SK-N-SH treated with all-trans-retinoic acid at 6 μM for 48 hours (cell line): ENCODE data around the gene STXBP3.

Experiments
- ATAC-seq: fragments of 200-7000 bp; cut with Tn5 transposase; 3 replicates; pipeline ENCODE4 v1.9.1; 2020; ENCODE audit warnings: mild to moderate bottlenecking, moderate library complexity
- ARNTL ChIP-seq: fragments of 450-650 bp; formaldehyde crosslinking; IDR thresholded peaks from 2 replicates; pipeline ENCODE4 v1.5.0; 2020; ENCODE audit warnings: low read depth, mild to moderate bottlenecking, moderate library complexity, borderline replicate concordance
- CSDC2 ChIP-seq: fragments of 250-450 bp; sonication (Bioruptor Pico); IDR thresholded peaks from 2 replicates; pipeline ENCODE4 v1.5.0; 2020; ENCODE audit warnings: mild to moderate bottlenecking, moderate library complexity
- CSRNP3 ChIP-seq: fragments of 250-450 bp; sonication (Bioruptor Pico); IDR thresholded peaks from 2 replicates; pipeline ENCODE4 v1.5.1; 2021; ENCODE audit warnings: mild to moderate bottlenecking, moderate library complexity
- ESRRG ChIP-seq: fragments of 250-450 bp; sonication (Bioruptor Pico); IDR thresholded peaks from 2 replicates; pipeline ENCODE4 v1.6.1; 2021; ENCODE audit warnings: mild to moderate bottlenecking
- GLIS3 ChIP-seq: fragments of 250-450 bp; sonication (Bioruptor Pico); IDR thresholded peaks from 2 replicates; pipeline ENCODE4 v1.5.0; 2020; ENCODE audit warnings: mild to moderate bottlenecking, moderate library complexity
- OSR1 ChIP-seq: fragments of 250-450 bp; sonication (Bioruptor Pico); IDR thresholded peaks from 2 replicates; pipeline ENCODE4 v1.8.0; 2022; ENCODE audit warnings: moderate library complexity, mild to moderate bottlenecking, inconsistent platforms
- POU6F1 ChIP-seq: fragments of 250-450 bp; sonication (Bioruptor Pico); IDR thresholded peaks from 2 replicates; pipeline ENCODE4 v1.8.0; 2021; ENCODE audit warnings: low read depth, mild to moderate bottlenecking, moderate library complexity, borderline replicate concordance
- PPARA ChIP-seq: fragments of 250-450 bp; sonication (Bioruptor Pico); IDR thresholded peaks from 2 replicates; pipeline ENCODE4 v1.5.0; 2020; ENCODE audit warnings: mild to moderate bottlenecking, borderline replicate concordance
- RARB ChIP-seq: fragments of 250-450 bp; sonication (Bioruptor Pico); IDR thresholded peaks from 2 replicates; pipeline ENCODE4 v1.8.0; 2021; ENCODE audit warnings: mild to moderate bottlenecking, moderate library complexity
- SNAI2 ChIP-seq: fragments of 250-450 bp; sonication (Bioruptor Pico); IDR thresholded peaks from 2 replicates; pipeline ENCODE4 v1.5.0; 2020; ENCODE audit warnings: mild to moderate bottlenecking, moderate library complexity
- TCF4 ChIP-seq: fragments of 250-450 bp; sonication (Bioruptor Pico); IDR thresholded peaks from 2 replicates; pipeline ENCODE4 v1.8.0; 2021; ENCODE audit warnings: mild to moderate bottlenecking, moderate library complexity, borderline replicate concordance
- TOX ChIP-seq: fragments of 250-450 bp; sonication (Bioruptor Pico); IDR thresholded peaks from 2 replicates; pipeline ENCODE4 v1.8.0; 2021; ENCODE audit warnings: mild to moderate bottlenecking, moderate library complexity, borderline replicate concordance
- TSHZ2 ChIP-seq: fragments of 250-450 bp; sonication (Bioruptor Pico); IDR thresholded peaks from 2 replicates; pipeline ENCODE4 v1.5.0; 2020; ENCODE audit warnings: mild to moderate bottlenecking, moderate library complexity
- ZFP3 ChIP-seq: fragments of 250-450 bp; sonication (Bioruptor Pico); IDR thresholded peaks from 2 replicates; pipeline ENCODE4 v1.5.0; 2020; ENCODE audit warnings: mild to moderate bottlenecking, moderate library complexity
- ZNF565 ChIP-seq: fragments of 450-650 bp; formaldehyde crosslinking; conservative IDR thresholded peaks from 2 replicates; pipeline ENCODE4 v1.5.0; 2020; ENCODE audit warnings: low read depth, mild to moderate bottlenecking, moderate library complexity
- ZNF70 ChIP-seq: fragments of 450-650 bp; formaldehyde crosslinking; IDR thresholded peaks from 2 replicates; pipeline ENCODE4 v1.5.0; 2020; ENCODE audit warnings: mild to moderate bottlenecking, moderate library complexity
- ZNF8 ChIP-seq: fragments of 450-650 bp; formaldehyde crosslinking; IDR thresholded peaks from 2 replicates; pipeline ENCODE4 v1.5.0; 2020; ENCODE audit warnings: mild to moderate bottlenecking, moderate library complexity
- TF ChIP-seq, protein P1 (sequence below): fragments of 250-450 bp; sonication (Bioruptor Pico); IDR thresholded peaks from 2 replicates; pipeline ENCODE4 v1.8.0; 2020; ENCODE audit warnings: mild to moderate bottlenecking, moderate library complexity, borderline replicate concordance
- TF ChIP-seq, protein P2 (sequence below): fragments of 250-450 bp; sonication (Bioruptor Pico); IDR thresholded peaks from 2 replicates; pipeline ENCODE4 v1.5.1; 2020; ENCODE audit warnings: low read depth, mild to moderate bottlenecking, moderate library complexity

Gene STXBP3

DNA sequence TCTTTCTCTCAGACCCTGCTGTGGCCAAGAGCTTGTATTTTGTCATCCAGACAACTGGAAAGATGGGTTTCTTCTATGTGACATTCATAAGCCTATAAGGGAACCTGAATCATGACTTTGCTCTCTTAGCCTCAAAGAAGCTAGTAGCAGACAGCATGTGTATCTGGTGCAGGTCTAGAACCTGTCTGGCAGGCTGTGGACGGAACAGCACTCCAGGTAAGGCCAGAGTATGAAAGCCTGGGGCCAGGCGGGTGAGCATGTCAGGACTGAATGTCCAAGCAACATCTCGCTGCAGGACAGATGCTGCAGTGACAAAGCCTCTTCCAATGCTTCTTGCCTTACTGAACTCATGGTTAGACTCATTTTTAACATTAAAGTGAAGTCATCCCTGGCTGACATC, 77.6 kb downstream of the STXBP3 start (continued):
- TF ChIP-seq POU6F1 (CRISPR knock-in tag): no peak

DNA sequence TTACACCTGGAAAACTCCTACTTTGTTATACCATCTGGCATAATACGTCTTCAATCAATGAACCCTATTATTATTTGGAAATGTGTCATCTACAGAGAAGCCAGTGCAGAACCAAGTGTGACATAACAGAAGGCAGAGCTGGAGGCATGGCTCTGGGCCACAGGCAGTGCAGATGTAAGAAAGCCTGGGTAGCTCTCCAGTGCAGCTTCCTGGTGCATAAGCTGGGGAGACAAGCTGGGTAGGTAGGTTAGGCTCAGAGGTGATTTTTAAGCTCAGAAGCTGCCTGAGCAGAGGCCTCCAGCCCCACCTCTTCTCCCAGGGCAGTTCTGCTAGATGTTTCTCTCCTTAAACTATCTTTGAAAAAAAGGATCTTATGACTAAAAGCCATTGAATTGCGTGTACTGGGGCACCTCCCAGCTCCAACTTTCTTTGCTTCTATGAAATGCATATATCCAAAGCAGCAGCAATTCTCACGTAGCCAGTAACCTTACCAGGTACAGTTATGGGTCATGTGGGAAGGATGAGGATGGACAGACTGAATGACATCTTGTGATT, 79.7 kb downstream of the STXBP3 start:
- TF ChIP-seq CSRNP3 (no peak), CSDC2 (CRISPR knock-in tag) (no peak), ESRRG (no peak), ZNF565 (CRISPR knock-in tag) (no peak), TOX (no peak), RARB (CRISPR knock-in tag) (no peak), ARNTL (CRISPR knock-in tag) (no peak), GLIS3 (no peak), POU6F1 (CRISPR knock-in tag) (no peak), PPARA (CRISPR knock-in tag) (no peak)
- TF ChIP-seq, protein P1, sequence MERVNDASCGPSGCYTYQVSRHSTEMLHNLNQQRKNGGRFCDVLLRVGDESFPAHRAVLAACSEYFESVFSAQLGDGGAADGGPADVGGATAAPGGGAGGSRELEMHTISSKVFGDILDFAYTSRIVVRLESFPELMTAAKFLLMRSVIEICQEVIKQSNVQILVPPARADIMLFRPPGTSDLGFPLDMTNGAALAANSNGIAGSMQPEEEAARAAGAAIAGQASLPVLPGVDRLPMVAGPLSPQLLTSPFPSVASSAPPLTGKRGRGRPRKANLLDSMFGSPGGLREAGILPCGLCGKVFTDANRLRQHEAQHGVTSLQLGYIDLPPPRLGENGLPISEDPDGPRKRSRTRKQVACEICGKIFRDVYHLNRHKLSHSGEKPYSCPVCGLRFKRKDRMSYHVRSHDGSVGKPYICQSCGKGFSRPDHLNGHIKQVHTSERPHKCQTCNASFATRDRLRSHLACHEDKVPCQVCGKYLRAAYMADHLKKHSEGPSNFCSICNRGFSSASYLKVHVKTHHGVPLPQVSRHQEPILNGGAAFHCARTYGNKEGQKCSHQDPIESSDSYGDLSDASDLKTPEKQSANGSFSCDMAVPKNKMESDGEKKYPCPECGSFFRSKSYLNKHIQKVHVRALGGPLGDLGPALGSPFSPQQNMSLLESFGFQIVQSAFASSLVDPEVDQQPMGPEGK (CRISPR knock-in tag): no peak
- TF ChIP-seq, protein P2, sequence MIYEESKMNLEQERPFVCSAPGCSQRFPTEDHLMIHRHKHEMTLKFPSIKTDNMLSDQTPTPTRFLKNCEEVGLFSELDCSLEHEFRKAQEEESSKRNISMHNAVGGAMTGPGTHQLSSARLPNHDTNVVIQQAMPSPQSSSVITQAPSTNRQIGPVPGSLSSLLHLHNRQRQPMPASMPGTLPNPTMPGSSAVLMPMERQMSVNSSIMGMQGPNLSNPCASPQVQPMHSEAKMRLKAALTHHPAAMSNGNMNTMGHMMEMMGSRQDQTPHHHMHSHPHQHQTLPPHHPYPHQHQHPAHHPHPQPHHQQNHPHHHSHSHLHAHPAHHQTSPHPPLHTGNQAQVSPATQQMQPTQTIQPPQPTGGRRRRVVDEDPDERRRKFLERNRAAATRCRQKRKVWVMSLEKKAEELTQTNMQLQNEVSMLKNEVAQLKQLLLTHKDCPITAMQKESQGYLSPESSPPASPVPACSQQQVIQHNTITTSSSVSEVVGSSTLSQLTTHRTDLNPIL (CRISPR knock-in tag): no peak
- no peak for ATAC-seq

- TF ChIP-seq ZNF70 (CRISPR knock-in tag) (no peak), ARNTL (CRISPR knock-in tag) (no peak), POU6F1 (CRISPR knock-in tag) (no peak), TCF4 (CRISPR knock-in tag) (no peak), ZNF8 (no peak), TSHZ2 (no peak), OSR1 (CRISPR knock-in tag) (no peak), ZFP3 (no peak), TOX (no peak), SNAI2 (CRISPR knock-in tag) (no peak), GLIS3 (no peak)
- TF ChIP-seq, protein P1 (CRISPR knock-in tag): no peak
- TF ChIP-seq, protein P2 (CRISPR knock-in tag): no peak
- TF ChIP-seq, all 23 proteins: peak for 0
- ATAC-seq: peak; percentile 29; the same call in 1 of the 3 replicates
Measured at GRCh38 chr1:108828074-108828961, 81.8 kb downstream of the STXBP3 start.
